ENCODE data around the gene CYP2U1. TPM values are rescaled to one million over a fixed set of nuclear protein-coding genes. Genes with fewer than 3 reads are reported as not detected.

Gene CYP2U1
- total RNA-seq, 2 experiments from 2014 or later = 2.9 to 4.0 TPM

DNA sequence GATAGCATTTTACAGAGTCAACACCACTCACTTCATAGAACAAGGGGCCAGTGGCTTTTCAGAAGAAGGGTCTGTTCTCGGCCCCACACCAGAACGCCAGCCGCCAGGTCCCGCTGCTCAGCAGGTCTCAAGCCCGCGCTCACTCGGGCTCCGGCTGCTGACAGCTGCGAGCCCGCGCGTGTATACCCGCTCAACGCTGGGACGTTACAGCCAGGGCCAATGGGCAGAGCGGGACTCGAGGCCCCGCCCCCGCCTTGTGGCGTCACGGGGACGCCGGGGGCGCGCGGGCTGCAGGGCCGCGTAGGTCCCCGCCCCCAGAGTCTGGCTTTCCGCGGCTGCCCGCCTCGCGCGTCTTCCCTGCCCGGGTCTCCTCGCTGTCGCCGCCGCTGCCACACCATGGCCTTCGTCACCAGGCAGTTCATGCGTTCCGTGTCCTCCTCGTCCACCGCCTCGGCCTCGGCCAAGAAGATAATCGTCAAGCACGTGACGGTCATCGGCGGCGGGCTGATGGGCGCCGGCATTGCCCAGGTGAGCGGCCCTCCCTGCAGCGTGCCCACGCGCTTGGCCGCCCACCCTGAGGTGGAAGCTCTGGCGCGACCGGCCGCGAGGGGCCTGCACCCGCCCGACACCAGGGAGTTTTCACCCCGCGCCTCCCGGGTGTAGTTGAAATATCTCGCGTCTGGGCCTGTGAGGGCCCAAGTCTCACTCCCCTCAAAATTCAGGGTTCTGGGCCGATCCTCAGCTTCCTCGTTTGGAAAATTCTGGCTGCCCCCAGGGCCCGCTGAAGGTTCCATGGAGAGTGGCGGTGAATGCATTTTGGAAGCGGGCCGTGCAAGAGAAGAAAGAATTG is 58.4 kb downstream of the CYP2U1 start, which contains the start of gene HADH:
Gene HADH, plus strand, starts transcription at position 353 of the 850 bp plus-strand sequence. Its CDS starts 44 bp downstream, at position 397.
- Mint-ChIP-seq H3K36me3 (ENCODE audit: low read depth) (peaks cover 7% of the 10 kb centered on the region), H3K27me3 (no peaks in the 10 kb centered on the region), H3K4me1 (ENCODE audit: low read depth) (peaks cover 83% of the 10 kb centered on the region), H3K9me3 (no peaks in the 10 kb centered on the region), H3K27ac (peak within 1 kb of the TSS; percentile 88), H3K4me3 (peak within 1 kb of the TSS; percentile 92)
- no peaks in the 10 kb centered on the region for H3K36me3 ChIP-seq (ENCODE audit: insufficient read depth, low read length)
- intact Hi-C loops (cut with DNase I, micrococcal nuclease) = loop anchor here (2.0 to 5.0 kb wide), 5 partner anchors 57 to 661 kb away; partner anchors contain the start of genes CYP2U1 (in 1 of the 2), OSTC (in 1 of the 2) and PAPSS1 (in 1 of the 2)
- POLR2A ChIA-PET = interaction anchor here (1.0 to 2.9 kb wide), 8 partner anchors 9 to 660 kb away, joined by 3 to 15 read pairs (median 5); partner anchors contain the start of genes CYP2U1 and OSTC
- peak within 1 kb of the TSS; percentile 81 for H3K4me3 ChIP-seq (ENCODE audit: low read length)
- TF ChIP-seq, protein P1, sequence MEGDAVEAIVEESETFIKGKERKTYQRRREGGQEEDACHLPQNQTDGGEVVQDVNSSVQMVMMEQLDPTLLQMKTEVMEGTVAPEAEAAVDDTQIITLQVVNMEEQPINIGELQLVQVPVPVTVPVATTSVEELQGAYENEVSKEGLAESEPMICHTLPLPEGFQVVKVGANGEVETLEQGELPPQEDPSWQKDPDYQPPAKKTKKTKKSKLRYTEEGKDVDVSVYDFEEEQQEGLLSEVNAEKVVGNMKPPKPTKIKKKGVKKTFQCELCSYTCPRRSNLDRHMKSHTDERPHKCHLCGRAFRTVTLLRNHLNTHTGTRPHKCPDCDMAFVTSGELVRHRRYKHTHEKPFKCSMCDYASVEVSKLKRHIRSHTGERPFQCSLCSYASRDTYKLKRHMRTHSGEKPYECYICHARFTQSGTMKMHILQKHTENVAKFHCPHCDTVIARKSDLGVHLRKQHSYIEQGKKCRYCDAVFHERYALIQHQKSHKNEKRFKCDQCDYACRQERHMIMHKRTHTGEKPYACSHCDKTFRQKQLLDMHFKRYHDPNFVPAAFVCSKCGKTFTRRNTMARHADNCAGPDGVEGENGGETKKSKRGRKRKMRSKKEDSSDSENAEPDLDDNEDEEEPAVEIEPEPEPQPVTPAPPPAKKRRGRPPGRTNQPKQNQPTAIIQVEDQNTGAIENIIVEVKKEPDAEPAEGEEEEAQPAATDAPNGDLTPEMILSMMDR (IDR thresholded peaks at IDR 0.05) = no peak
- peak; percentile 97 for ATAC-seq (ENCODE audit: poor library complexity)
- no peaks in the 10 kb centered on the region for H3K27me3 ChIP-seq (ENCODE audit: control insufficient read depth in 1 of 2, insufficient read depth in 2 of 2, low read length in 2 of 2)
- peak within 1 kb of the TSS; percentile 37 to 81 for H3K27ac ChIP-seq (ENCODE audit: low read depth in 1 of 2, low read length in 2 of 2)
- peak; percentile 85 to 98 (median 94) for DNase-seq
- H3K9me3 ChIP-seq (ENCODE audit: control insufficient read depth in 1 of 2, insufficient read depth in 1 of 2, low read length in 2 of 2) = no peaks in the 10 kb centered on the region
- H3K4me1 ChIP-seq (ENCODE audit: insufficient read depth, low read length) = peaks cover 14% of the 10 kb centered on the region
- CTCF ChIA-PET = no interaction called here

DNA sequence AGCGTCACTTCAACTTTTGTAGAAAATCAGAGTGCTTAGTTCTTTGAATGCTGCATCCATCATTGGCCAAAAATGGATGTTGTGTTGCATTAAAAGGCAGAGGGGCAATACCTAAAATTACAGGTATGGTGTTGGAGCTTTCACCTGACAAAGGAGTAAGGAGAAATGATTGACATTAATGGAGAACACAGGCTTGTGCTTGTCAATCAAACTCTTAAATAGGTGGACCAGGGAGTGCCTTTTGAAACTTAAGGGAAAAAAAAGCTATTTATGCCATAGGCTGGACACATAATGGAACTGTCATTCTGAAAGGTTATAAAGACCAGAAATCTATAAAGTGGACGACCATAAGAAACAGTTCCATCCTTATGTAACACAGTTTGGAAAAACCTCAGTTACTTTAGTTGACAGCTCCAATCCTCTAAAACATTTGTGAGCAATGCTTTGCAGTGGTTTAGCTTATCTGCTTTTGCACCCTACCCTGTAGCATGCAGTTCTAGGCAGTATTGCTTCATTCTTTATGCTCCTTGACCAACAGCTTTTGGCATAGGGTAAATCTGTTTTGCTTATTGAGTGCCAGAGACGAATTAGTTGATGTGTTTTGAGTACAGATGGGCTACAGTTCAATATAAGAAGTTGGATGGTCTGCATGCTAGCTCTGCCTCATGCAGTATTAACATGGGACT is 60.7 kb downstream of the CYP2U1 start:
- H3K4me3 ChIP-seq (ENCODE audit: low read length) = no peak overlapping the region
- ATAC-seq (ENCODE audit: poor library complexity) (no peak), DNase-seq (no peak)
- H3K9me3 ChIP-seq (ENCODE audit: control insufficient read depth in 1 of 2, insufficient read depth in 1 of 2, low read length in 2 of 2) = no peaks in the 10 kb centered on the region
- intact Hi-C loops (cut with DNase I, micrococcal nuclease) = no loop called here
- H3K27ac Mint-ChIP-seq = no peak overlapping the region
- H3K4me1 Mint-ChIP-seq (ENCODE audit: low read depth) = peaks cover 84% of the 10 kb centered on the region
- peaks cover 10% of the 10 kb centered on the region for H3K36me3 Mint-ChIP-seq (ENCODE audit: low read depth)
- no peaks in the 10 kb centered on the region for H3K36me3 ChIP-seq (ENCODE audit: insufficient read depth, low read length)
- H3K27me3 ChIP-seq (ENCODE audit: control insufficient read depth in 1 of 2, insufficient read depth in 2 of 2, low read length in 2 of 2) = no peaks in the 10 kb centered on the region
- H3K4me3 Mint-ChIP-seq = peak overlapping the region; percentile 92
- peaks cover 14% of the 10 kb centered on the region for H3K4me1 ChIP-seq (ENCODE audit: insufficient read depth, low read length)
- ChIA-PET POLR2A (interaction anchor here (2.9 kb wide), 1 partner anchor 12 kb away, joined by 7 read pairs; no protein-coding TSS in a partner anchor), CTCF (interaction anchor here (0.8 to 1.7 kb wide), 3 partner anchors 12 to 38 kb away, joined by 4 read pairs; no protein-coding TSS in a partner anchor)
- H3K27ac ChIP-seq (ENCODE audit: low read depth in 1 of 2, low read length in 2 of 2) = no peak overlapping the region
- H3K9me3 Mint-ChIP-seq = no peaks in the 10 kb centered on the region
- H3K27me3 Mint-ChIP-seq = no peaks in the 10 kb centered on the region
- TF ChIP-seq, protein P1 (IDR thresholded peaks at IDR 0.05) = no peak

DNA sequence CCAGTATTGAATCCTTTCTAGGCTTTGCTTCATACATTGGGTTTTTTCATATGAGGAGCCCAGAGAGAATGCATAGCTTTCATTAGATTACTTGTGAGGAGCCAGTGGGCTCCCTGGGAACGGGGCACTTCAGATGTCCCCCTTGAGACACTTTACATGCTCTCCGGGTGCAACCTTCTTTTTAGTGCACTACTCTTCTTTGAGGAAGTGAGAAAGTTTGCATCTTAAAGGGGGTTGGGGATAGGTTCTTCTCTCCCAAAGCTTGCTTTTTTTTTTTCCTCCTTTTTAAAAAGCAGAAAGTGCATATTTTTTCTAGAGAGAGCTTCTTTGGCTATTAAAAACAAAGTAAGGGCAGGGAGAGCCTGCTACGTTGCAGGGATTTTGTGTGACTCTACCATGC is 62.6 kb downstream of the CYP2U1 start:
- H3K4me3 ChIP-seq (ENCODE audit: low read length) = no peak overlapping the region
- peaks cover 2% of the 10 kb centered on the region for H3K36me3 ChIP-seq (ENCODE audit: insufficient read depth, low read length)
- Mint-ChIP-seq H3K36me3 (ENCODE audit: low read depth) (peaks cover 26% of the 10 kb centered on the region), H3K27ac (no peak overlapping the region), H3K4me1 (ENCODE audit: low read depth) (peaks cover 78% of the 10 kb centered on the region), H3K27me3 (no peaks in the 10 kb centered on the region), H3K4me3 (no peak overlapping the region), H3K9me3 (no peaks in the 10 kb centered on the region)
- H3K4me1 ChIP-seq (ENCODE audit: insufficient read depth, low read length) = peaks cover 11% of the 10 kb centered on the region
- TF ChIP-seq, protein P1 (IDR thresholded peaks at IDR 0.05) = no peak
- H3K27ac ChIP-seq (ENCODE audit: low read depth in 1 of 2, low read length in 2 of 2) = no peak overlapping the region
- H3K27me3 ChIP-seq (ENCODE audit: control insufficient read depth in 1 of 2, insufficient read depth in 2 of 2, low read length in 2 of 2) = no peaks in the 10 kb centered on the region
- no peak for DNase-seq
- POLR2A ChIA-PET = interaction anchor here (1.3 kb wide), 1 partner anchor 274 kb away, joined by 3 read pairs; the partner anchor contains the start of gene PAPSS1
- no peak for ATAC-seq (ENCODE audit: poor library complexity)
- CTCF ChIA-PET = interaction anchor here (1.0 to 1.5 kb wide), 2 partner anchors 9 to 25 kb away, joined by 3 read pairs; no protein-coding TSS in a partner anchor
- H3K9me3 ChIP-seq (ENCODE audit: control insufficient read depth in 1 of 2, insufficient read depth in 1 of 2, low read length in 2 of 2) = no peaks in the 10 kb centered on the region
- intact Hi-C loops (cut with DNase I, micrococcal nuclease) = no loop called here
